Neutrophil (primary cell): ENCODE data around the gene DAPK1.

Experiments
- H3K27ac ChIP-seq: fragments of 200-600 bp; sonication (generic); 2 replicates; pipeline ENCODE4 v1.5.1; 2016; ENCODE audit warnings: mild to moderate bottlenecking, moderate library complexity
- H3K27me3 ChIP-seq: fragments of 200-600 bp; sonication (generic); 2 replicates; pipeline ENCODE4 v1.6.0; 2016; ENCODE audit warnings: mild to moderate bottlenecking
- H3K36me3 ChIP-seq: fragments of 200-600 bp; sonication (generic); 2 replicates; pipeline ENCODE4 v1.5.1; 2017
- H3K4me1 ChIP-seq, 2 experiments: fragments of 200-600 bp in 1 of 2; sonication (generic) in 1 of 2; 1 replicate in 1 of 2; 2 replicates in 1 of 2; pipeline versions ENCODE4 v1.5.1 to v1.6.1; 2013 to 2016; ENCODE audit warnings: low read depth in 1 of 2, low read length in 1 of 2, mild to moderate bottlenecking in 1 of 2, moderate library complexity in 1 of 2; ENCODE audit not compliant: control insufficient read depth in 1 of 2, insufficient read depth in 1 of 2
- H3K4me3 ChIP-seq, 2 experiments: fragments of 200-600 bp in 1 of 2; sonication (generic) in 1 of 2; 1 replicate in 1 of 2; 2 replicates in 1 of 2; pipeline ENCODE4 v1.5.1; 2013 to 2016; ENCODE audit warnings: low read depth in 1 of 2, low read length in 1 of 2, mild to moderate bottlenecking in 1 of 2, moderate library complexity in 1 of 2
- H3K9me3 ChIP-seq: fragments of 200-600 bp; sonication (generic); 2 replicates; pipeline ENCODE4 v1.5.1; 2016
- TF ChIP-seq, protein P1 (sequence below): fragments of 200-600 bp; sonication (generic); IDR thresholded peaks from 2 replicates; pipeline ENCODE4 v1.5.1; 2016; ENCODE audit warnings: antibody characterized with exemption

The DAPK1 gene

DNA sequence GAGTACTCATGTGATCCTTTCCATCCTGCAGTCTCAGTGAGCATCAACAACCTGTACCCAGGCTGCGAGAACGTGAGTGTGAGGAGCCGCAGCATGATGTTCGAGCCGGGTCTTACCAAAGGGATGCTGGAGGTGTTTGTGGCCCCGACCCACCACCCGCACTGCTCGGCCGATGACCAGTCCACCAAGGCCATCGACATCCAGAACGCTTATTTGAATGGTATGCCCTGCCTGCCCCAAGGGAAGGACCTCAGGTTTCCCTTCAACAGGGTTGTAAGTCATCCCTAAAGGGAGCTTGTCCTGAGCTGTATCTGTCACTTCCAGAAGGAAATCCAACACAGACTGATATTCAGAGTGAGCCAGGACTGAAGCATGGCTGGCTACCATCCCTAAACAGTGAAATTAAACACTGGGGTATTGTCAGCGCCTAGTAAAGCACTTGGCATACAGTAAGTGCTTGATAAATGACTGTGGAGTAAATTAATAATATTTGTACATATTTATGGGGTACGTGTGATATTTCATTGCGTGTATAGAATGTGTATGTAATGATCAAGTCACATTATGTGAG is 188.9 kb downstream of the DAPK1 start:
- Histone ChIP-seq H3K4me1 (no peaks in the 10 kb centered on the region), H3K36me3 (peaks cover 9% of the 10 kb centered on the region), H3K27ac (no peak overlapping the region), H3K27me3 (no peaks in the 10 kb centered on the region), H3K4me3 (no peak overlapping the region), H3K9me3 (no peaks in the 10 kb centered on the region)
- TF ChIP-seq, protein P1, sequence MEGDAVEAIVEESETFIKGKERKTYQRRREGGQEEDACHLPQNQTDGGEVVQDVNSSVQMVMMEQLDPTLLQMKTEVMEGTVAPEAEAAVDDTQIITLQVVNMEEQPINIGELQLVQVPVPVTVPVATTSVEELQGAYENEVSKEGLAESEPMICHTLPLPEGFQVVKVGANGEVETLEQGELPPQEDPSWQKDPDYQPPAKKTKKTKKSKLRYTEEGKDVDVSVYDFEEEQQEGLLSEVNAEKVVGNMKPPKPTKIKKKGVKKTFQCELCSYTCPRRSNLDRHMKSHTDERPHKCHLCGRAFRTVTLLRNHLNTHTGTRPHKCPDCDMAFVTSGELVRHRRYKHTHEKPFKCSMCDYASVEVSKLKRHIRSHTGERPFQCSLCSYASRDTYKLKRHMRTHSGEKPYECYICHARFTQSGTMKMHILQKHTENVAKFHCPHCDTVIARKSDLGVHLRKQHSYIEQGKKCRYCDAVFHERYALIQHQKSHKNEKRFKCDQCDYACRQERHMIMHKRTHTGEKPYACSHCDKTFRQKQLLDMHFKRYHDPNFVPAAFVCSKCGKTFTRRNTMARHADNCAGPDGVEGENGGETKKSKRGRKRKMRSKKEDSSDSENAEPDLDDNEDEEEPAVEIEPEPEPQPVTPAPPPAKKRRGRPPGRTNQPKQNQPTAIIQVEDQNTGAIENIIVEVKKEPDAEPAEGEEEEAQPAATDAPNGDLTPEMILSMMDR: no peak

DNA sequence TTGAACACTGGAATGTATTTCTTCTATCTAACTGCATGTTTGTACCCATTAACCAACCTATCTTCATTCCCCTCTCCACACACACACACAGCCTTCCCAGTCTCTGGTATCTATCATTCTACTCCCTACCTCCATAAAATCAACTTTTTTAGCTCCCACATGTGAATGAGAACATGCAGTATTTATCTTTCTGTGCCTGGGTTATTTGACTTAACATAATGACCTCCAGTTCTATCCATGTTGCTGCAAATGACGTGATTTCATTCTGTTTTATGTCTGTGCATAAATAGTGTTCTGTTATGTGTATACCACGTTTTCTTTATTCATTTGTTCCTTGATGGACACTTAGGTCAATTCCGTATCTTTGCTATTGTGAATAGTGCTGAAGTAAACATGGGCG is 189.5 kb downstream of the DAPK1 start:
- Histone ChIP-seq H3K36me3 (peaks cover 3% of the 10 kb centered on the region), H3K27ac (no peak overlapping the region), H3K9me3 (no peaks in the 10 kb centered on the region), H3K4me1 (no peaks in the 10 kb centered on the region), H3K27me3 (no peaks in the 10 kb centered on the region), H3K4me3 (no peak overlapping the region)
- TF ChIP-seq, protein P1: no peak

DNA sequence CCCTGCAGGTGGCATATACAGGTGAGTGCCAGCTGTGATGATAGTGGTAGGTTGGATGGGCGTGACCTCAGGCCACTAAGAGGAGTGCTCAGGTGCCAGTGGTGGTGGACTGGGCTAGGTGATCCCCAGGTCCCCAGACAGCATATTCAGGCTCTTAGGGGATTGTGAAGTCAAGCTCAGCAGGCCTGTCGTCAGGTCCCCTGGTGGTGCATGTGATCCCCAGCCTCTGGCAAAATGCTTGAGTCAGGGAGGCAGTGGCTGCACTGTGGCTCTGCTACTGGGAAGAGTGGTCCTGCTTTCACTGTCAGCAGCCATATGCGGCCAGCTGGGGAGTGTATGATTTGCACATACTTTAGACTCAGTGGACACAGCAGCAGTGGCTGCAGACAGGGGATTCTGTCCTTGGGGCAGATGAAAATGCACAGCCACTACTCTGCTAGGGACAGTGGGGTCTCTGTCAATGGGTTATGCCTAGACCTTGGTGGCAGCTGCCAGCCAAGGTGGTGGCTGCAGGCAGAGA is 196.6 kb downstream of the DAPK1 start:
- peaks cover 16% of the 10 kb centered on the region for H3K36me3 ChIP-seq
- H3K27ac ChIP-seq: no peak overlapping the region
- no peak overlapping the region for H3K4me3 ChIP-seq
- no peaks in the 10 kb centered on the region for H3K27me3 ChIP-seq
- TF ChIP-seq, protein P1: no peak
- H3K4me1 ChIP-seq: no peaks in the 10 kb centered on the region
- no peaks in the 10 kb centered on the region for H3K9me3 ChIP-seq

DNA sequence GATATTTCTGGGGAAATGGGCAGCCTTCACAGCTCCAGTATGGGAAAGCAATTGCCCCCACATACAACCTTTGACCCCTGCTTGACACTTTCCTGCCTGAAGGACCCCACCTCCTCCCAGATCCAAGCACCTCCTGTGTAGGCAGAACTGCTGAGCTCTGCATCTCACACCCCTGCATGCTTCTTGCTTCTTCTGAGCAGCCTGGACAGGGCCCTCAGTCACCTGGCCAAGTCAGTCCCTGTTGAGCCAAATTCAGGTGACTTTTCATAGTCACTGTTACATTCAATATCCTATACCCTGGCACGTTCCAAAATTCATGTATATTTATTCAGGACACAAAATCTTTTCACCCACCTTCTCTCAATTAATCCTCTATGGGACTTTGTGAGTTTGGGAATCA is 197.9 kb downstream of the DAPK1 start:
- Histone ChIP-seq H3K9me3 (no peaks in the 10 kb centered on the region), H3K4me1 (no peaks in the 10 kb centered on the region), H3K36me3 (peaks cover 16% of the 10 kb centered on the region), H3K27me3 (no peaks in the 10 kb centered on the region), H3K4me3 (no peak overlapping the region), H3K27ac (no peak overlapping the region)
- TF ChIP-seq, protein P1: no peak

DNA sequence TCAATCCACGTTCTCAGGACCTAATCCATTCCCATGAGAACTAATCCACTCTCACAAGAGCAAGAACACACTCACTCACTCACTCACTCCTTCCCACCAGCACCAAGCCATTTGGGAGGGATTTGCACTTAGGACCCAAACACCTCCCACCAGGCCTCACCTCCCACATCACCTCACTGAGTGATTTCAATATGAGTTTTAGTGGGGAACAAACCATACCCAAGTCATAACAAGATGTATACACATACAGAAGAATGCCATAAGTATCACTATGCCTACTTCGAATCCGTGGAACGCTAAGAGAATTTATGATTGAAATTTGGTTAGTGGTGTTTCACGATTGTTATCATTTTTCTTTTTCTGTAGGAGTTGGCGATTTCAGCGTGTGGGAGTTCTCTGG is 199.0 kb downstream of the DAPK1 start:
- Histone ChIP-seq H3K27me3 (no peaks in the 10 kb centered on the region), H3K36me3 (peaks cover 16% of the 10 kb centered on the region)

More for the DNA sequence above, 199.0 kb downstream of the DAPK1 start:
- H3K27ac ChIP-seq: no peak overlapping the region
- H3K9me3 ChIP-seq: no peaks in the 10 kb centered on the region
- TF ChIP-seq, protein P1: no peak
- H3K4me1 ChIP-seq: no peaks in the 10 kb centered on the region
- no peak overlapping the region for H3K4me3 ChIP-seq
